ENCODE data around the gene MRPS15.

GRCh38 chr1:36420836-36421317 lies 43.3 kb downstream of the MRPS15 start:
- TF ChIP-seq, protein P1, sequence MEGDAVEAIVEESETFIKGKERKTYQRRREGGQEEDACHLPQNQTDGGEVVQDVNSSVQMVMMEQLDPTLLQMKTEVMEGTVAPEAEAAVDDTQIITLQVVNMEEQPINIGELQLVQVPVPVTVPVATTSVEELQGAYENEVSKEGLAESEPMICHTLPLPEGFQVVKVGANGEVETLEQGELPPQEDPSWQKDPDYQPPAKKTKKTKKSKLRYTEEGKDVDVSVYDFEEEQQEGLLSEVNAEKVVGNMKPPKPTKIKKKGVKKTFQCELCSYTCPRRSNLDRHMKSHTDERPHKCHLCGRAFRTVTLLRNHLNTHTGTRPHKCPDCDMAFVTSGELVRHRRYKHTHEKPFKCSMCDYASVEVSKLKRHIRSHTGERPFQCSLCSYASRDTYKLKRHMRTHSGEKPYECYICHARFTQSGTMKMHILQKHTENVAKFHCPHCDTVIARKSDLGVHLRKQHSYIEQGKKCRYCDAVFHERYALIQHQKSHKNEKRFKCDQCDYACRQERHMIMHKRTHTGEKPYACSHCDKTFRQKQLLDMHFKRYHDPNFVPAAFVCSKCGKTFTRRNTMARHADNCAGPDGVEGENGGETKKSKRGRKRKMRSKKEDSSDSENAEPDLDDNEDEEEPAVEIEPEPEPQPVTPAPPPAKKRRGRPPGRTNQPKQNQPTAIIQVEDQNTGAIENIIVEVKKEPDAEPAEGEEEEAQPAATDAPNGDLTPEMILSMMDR (IDR thresholded peaks at IDR 0.05; ENCODE audit: low read depth, low read length, poor library complexity, severe bottlenecking), result peak; percentile 93
- no peak for TF ChIP-seq EZH2phosphoT487 (IDR thresholded peaks at IDR 0.05; ENCODE audit: borderline replicate concordance, low read length)
